GM13977 (cell line): Measurements from ENCODE around the gene ITGA2B.

ENCODE experiments used
- DNase-seq: peaks from one replicate; pipeline ENCODE4 v3.0.0; 2012; ENCODE audit warnings: low spot score
- in situ Hi-C: fragments of 300-500 bp; cut with MboI; formaldehyde crosslinking; loops from one replicate; pipeline ENCODE4 v1.12.0; 2022; ENCODE audit warnings: low sequenced_read_pairs, low pct_unique_long_range_greater_than_20kb, mixed read lengths, inconsistent platforms; ENCODE audit not compliant: unreplicated experiment
- TF ChIP-seq, protein P1 (sequence below): IDR thresholded peaks from 2 replicates; pipeline ENCODE4 v1.5.1; 2012; ENCODE audit warnings: mild to moderate bottlenecking, control low read depth; ENCODE audit not compliant: insufficient read depth; ENCODE audit errors: extremely low read depth, missing control alignments

ITGA2B gene

DNA sequence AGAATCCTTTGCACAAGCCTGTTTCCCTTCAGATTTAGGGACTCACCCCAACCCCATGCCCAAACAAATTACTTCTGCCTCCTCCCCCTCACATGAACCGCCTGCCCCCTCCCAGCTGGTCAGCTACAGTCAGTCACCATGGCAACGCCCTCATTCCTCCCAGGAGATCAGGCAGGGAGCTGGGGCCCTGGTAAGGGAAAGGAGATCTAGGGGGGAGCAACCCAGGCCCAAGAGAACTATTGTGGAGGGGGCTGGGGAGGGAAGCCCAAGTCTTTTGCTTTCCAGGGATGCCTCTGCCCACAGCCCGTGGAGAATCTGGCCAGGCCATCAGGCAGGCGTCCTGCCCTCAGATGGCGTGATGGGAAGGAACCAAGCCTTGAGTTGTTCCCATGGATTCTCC is 28.6 kb downstream of the ITGA2B start:
- in situ Hi-C loops = no loop called here
- DNase-seq = no peak
- TF ChIP-seq, protein P1, sequence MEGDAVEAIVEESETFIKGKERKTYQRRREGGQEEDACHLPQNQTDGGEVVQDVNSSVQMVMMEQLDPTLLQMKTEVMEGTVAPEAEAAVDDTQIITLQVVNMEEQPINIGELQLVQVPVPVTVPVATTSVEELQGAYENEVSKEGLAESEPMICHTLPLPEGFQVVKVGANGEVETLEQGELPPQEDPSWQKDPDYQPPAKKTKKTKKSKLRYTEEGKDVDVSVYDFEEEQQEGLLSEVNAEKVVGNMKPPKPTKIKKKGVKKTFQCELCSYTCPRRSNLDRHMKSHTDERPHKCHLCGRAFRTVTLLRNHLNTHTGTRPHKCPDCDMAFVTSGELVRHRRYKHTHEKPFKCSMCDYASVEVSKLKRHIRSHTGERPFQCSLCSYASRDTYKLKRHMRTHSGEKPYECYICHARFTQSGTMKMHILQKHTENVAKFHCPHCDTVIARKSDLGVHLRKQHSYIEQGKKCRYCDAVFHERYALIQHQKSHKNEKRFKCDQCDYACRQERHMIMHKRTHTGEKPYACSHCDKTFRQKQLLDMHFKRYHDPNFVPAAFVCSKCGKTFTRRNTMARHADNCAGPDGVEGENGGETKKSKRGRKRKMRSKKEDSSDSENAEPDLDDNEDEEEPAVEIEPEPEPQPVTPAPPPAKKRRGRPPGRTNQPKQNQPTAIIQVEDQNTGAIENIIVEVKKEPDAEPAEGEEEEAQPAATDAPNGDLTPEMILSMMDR = no peak

DNA sequence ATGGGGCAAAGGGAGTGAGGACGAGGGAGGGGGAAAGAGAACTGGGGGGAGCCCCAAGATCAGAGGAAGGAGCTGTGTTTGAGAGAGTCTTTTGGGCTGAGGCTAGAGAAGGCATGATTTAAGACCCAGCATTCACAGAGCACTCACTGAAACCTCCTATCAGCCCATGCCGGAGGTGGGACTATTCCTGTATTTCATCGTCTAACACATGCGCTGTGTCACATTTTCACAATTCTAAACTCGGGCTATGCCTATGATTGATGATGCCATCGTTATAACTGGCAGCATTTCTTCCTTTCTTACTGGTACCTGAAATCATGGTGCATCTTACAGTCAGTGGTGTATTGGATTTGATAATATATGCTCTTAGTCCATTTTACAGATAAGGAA is 29.3 kb downstream of the ITGA2B start:
- DNase-seq = no peak
- TF ChIP-seq, protein P1 = no peak
- in situ Hi-C loops = no loop called here

DNA sequence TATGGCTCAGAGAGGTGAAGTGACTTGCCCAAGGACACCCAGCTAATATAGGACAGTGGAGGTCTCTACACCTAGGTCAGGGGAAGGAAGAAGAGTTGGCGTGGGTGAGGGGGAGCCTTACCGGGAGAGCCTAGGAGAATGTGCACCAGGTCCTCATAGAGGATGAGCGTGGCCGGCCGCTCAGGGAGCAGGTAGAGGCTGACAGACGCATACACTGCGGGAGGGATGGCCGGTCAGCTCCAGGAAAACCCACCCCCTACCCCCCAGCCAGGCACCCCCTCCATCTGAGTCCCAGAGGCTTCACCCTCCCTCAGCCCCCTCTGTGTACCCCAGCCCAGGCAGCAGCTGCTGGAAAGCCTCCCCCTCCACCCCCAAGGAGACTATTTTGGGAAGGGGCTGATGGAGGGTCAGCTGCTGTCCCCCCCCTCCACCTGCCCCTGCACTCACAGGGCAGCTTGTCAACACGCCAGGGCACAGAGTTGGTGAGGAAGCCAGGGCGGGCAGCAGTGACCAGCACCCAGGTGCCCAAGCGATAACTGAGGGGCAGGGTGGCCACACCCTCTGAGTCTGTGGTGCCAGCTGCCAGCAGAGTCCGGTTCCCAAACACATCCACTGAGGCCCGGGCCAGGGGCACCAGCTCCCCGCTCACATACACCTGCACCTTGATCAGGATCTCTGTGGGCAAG is 29.8 kb downstream of the ITGA2B start:
- TF ChIP-seq, protein P1 = no peak
- in situ Hi-C loops = no loop called here
- no peak for DNase-seq

DNA sequence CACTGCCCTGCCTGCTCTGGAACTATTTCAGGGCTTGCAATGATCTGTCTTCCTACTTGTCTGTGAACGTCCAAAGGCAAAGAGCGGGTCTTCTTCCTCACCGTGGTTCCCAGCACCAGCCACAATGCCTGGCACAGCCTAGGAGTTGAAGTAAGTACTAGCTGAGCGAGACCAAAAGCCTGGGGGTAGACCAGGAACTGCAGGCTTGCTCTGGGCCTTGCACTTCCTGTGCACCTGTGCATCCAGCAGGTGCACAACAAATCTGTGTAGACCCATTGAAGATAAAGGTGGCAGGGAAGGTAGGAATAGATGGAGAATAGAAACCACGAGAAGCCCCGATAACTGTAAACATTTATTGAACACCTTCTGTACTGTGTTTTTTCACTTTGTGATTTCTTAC is 30.4 kb downstream of the ITGA2B start:
- in situ Hi-C loops = no loop called here
- TF ChIP-seq, protein P1 = no peak
- DNase-seq = no peak

DNA sequence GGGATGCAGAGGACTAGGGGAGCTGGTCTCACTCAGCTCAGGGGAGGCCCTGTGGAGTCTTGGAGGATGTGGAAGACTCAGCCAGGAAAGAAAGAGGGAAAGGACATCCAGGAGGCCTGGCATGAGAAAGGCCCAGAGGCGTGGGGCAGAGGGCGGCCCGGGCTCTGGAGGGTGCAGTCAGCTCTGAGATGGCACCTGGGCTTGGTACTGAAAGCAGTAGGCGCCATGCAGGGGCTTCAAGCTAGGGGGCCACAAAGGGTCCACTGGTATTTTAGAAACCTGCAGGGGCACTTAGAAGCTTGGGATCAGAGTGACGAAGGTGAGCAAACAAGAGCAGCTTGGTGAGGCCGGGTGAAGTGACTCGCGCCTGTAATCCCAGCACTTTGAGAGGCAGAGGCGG is 31.4 kb downstream of the ITGA2B start:
- in situ Hi-C loops = no loop called here
- DNase-seq = no peak
- TF ChIP-seq, protein P1 = no peak

DNA sequence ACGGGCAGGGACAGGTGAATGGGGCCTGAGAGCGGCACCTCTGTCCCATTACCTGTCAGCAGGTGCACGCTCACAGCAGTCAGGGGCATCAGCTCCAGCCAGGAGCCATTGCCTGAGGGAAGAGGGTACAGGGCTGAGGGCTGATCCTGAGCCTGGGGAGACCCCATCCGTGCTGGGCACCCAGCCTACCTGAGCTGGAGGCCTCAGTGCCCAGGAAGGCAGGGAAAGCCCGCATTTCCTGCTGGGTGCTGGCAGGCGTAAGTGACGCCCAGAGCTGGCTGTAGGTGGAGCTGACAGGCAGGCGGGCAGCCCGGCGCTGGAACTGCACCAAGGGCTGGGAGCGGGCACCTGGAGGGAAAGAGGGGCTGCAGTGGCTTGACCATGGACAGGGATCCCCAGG is 33.2 kb downstream of the ITGA2B start:
- no peak for DNase-seq
- in situ Hi-C loops = no loop called here
- TF ChIP-seq, protein P1 = no peak
